OCI-LY7 (cell line): ENCODE measurements around the gene NRSN2.

Experiments used
- EZH2phosphoT487 ChIP-seq: fragments of 200-600 bp; sonication (generic); IDR thresholded peaks from 2 replicates; pipeline ENCODE4 v1.6.1; 2018; ENCODE audit warnings: low read depth, borderline replicate concordance, mild to moderate bottlenecking, mixed run types, antibody characterized with exemption, low read length, moderate library complexity, mixed read lengths
- TF ChIP-seq, protein P1 (sequence below): fragments of 200-600 bp; sonication (generic); conservative IDR thresholded peaks from 2 replicates; pipeline ENCODE4 v1.5.1; 2014; ENCODE audit warnings: mild to moderate bottlenecking, antibody characterized with exemption, low read length, moderate library complexity, mixed read lengths

DNA sequence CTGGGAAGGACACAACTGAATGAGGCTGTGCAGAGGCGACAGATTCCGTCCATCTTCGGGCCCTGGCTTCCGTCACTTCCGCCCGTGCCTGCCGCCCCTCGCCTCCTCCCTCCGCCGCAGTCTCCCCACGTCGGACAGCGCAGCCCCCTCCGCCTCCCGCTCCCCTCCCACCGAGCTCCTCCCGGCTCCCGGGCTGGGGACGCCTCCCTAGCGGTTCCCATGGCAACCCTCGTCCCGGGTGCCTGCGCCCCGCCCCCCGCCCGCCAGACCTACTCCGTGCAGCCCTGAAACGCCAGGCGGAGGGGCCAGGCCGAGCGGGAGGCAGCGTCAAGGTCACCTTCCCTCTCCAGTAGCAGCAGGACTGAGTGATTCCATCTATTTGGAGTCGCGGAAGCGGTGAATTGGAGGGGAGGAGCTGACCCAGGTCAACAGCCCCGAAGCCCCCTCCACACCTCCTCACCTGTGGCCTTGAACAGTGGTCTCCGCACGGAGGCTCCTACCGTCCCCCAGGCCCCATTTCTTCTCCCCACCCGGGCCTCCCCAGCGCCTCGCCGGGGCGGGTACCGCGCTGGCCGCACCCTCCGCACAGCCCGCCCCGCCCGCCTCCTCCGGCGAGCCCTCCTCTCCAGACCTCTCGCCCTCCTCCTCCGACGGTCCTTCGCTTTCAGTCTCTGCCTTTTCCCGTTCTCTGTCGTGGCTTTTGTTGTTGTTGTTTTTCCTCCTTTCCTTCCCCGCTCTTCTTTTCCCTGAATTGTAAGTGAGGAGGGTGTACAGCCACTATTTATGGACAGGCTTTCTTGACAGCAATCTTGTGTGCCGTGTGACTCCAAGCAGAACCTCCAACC, 951 bp downstream of the NRSN2 start:
- no peak for TF ChIP-seq EZH2phosphoT487
- TF ChIP-seq, protein P1, sequence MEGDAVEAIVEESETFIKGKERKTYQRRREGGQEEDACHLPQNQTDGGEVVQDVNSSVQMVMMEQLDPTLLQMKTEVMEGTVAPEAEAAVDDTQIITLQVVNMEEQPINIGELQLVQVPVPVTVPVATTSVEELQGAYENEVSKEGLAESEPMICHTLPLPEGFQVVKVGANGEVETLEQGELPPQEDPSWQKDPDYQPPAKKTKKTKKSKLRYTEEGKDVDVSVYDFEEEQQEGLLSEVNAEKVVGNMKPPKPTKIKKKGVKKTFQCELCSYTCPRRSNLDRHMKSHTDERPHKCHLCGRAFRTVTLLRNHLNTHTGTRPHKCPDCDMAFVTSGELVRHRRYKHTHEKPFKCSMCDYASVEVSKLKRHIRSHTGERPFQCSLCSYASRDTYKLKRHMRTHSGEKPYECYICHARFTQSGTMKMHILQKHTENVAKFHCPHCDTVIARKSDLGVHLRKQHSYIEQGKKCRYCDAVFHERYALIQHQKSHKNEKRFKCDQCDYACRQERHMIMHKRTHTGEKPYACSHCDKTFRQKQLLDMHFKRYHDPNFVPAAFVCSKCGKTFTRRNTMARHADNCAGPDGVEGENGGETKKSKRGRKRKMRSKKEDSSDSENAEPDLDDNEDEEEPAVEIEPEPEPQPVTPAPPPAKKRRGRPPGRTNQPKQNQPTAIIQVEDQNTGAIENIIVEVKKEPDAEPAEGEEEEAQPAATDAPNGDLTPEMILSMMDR = no peak
